ENCODE results near the gene GLG1.

- TF ChIP-seq CTCF (IDR thresholded peaks at IDR 0.05; ENCODE audit: poor library complexity, severe bottlenecking) = no peak
- TF ChIP-seq RAD21 (conservative IDR thresholded peaks at IDR 0.05) = no peak
- TF ChIP-seq EP300 (conservative IDR thresholded peaks at IDR 0.05; ENCODE audit: poor library complexity, severe bottlenecking) = no peak
- TF ChIP-seq SMC3 (conservative IDR thresholded peaks at IDR 0.05; ENCODE audit: poor library complexity) = no peak
These were observed 10.4 kb upstream of the GLG1 start for GRCh38 chr16:74617206-74617788.

Measured in neural cell (in vitro differentiated cells).